ENCODE results near the gene SFXN5. TPM values are rescaled to one million over a fixed set of nuclear protein-coding genes. Genes with fewer than 3 reads are reported as not detected.

Gene SFXN5
- total RNA-seq, 1 experiment from 2014 or later: 5.1 TPM

DNA sequence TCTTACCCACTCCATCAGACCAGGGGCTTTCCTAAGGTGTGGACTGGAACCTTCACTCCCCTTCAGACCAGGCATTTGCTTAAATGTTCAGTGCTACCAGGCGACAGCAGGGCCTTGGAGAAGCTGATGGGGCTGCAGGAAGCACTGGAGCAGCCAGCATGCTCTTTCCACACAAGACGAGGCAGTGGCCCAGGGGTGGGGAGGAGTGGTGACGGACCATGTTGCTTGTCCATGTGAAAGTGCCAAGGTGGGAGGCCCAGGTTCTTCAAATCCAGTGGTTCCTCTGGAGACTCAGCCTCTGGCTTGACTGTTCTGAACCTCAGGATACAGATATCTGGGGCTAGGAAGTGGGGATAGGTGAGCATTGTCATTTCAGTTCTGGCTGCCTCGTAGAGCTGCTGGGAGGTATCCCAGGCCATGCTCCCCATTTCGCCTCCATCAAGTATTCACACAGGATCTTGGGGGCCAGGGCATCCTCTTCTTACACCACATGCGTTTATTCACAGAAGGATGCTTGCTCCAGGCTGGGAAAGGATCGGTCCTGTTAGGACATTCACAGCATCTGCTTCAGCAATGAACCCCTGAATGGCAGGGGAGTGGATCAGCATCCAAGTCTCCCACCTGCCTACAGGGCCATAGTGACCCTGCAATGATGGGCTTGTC lies 62.2 kb downstream of the SFXN5 start:
- Histone ChIP-seq H3K4me3 (ENCODE audit: low read length) (no peak overlapping the region), H3K27me3 (ENCODE audit: low read length) (no peaks in the 10 kb centered on the region), H3K9me2 (replicated peaks; ENCODE audit: insufficient read depth, low read length) (no peaks in the 10 kb centered on the region), H2AFZ (ENCODE audit: low read length) (no peak overlapping the region), H4K20me1 (ENCODE audit: insufficient read depth, low read depth, low read length) (no peaks in the 10 kb centered on the region), H3K4me1 (ENCODE audit: low read length) (peaks cover 2% of the 10 kb centered on the region), H3K9me3 (ENCODE audit: low read length) (no peaks in the 10 kb centered on the region), H3K9ac (ENCODE audit: low read length) (no peak overlapping the region), H3K4me2 (ENCODE audit: low read depth, low read length, poor library complexity, severe bottlenecking) (no peak overlapping the region), H3K36me3 (ENCODE audit: insufficient read depth, low read length) (no peaks in the 10 kb centered on the region), H3K27ac (ENCODE audit: low read length) (no peak overlapping the region), H3K79me2 (ENCODE audit: low read length) (no peaks in the 10 kb centered on the region)
- no peak for DNase-seq

DNA sequence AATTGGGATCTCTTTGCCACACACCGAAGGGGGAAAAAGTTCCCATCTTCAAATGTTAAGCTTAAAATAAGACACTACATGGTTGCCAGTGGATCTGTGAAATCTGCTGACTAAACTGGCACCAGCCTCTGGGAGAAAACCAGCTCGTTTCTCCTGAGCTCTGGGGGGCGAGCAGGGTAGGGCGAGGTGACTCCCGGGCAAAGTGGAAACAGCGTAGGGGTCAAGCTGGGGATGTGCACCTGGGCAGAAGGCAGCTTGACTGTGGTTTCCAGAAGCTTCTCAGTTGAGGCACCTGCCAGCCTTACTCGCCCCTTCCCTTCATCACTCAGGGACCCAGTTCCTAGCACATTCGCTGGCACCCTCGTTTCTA lies 62.8 kb downstream of the SFXN5 start:
- no peaks in the 10 kb centered on the region for H3K9me2 ChIP-seq (replicated peaks; ENCODE audit: insufficient read depth, low read length)

DNA sequence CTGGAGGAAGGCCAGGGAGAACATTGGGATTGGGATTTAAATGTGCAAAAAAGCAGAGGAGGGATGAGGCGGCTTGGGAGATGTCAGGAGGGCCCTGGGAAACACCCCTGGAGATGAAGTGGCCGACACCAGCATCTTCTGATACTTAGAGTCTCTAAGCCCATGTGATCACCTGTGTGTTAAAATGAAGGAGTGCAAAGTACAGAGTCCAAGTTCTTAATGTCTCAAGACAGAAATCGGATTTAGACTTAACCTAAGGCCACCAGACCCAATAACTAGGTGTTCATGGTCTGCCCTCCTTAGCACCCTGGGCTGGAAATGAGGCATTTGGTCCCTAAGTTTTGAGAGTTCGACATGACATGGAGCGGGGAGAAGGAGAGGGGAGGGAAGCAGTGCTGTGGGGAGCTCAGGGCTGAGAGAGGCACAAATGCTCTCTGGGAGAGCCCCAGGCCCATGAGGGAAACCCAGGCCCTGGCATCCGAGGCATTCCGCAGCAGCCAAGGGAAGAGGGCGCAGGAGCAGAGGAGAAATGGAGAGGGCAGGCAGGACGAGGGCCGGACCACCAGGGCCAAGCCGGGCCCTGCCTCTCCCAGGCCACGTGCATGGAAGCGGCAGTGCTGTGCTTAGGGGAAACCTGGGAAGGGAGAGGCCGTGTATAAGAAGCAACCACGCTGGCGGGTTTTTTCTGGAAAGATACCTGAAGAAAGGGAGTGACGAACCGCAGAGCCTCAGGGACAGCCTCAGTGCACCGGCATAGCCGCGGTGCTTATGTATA lies 63.3 kb downstream of the SFXN5 start:
- Histone ChIP-seq H2AFZ (ENCODE audit: low read length) (no peak overlapping the region), H3K9me3 (ENCODE audit: low read length) (no peaks in the 10 kb centered on the region), H4K20me1 (ENCODE audit: insufficient read depth, low read depth, low read length) (no peaks in the 10 kb centered on the region), H3K36me3 (ENCODE audit: insufficient read depth, low read length) (no peaks in the 10 kb centered on the region), H3K4me1 (ENCODE audit: low read length) (no peaks in the 10 kb centered on the region), H3K27ac (ENCODE audit: low read length) (no peak overlapping the region), H3K4me3 (ENCODE audit: low read length) (no peak overlapping the region), H3K27me3 (ENCODE audit: low read length) (no peaks in the 10 kb centered on the region), H3K4me2 (ENCODE audit: low read depth, low read length, poor library complexity, severe bottlenecking) (no peak overlapping the region), H3K9me2 (replicated peaks; ENCODE audit: insufficient read depth, low read length) (no peaks in the 10 kb centered on the region), H3K9ac (ENCODE audit: low read length) (no peak overlapping the region), H3K79me2 (ENCODE audit: low read length) (no peaks in the 10 kb centered on the region)
- no peak for DNase-seq

More for the DNA sequence above, 62.8 kb downstream of the SFXN5 start:
- Histone ChIP-seq H3K27ac (ENCODE audit: low read length) (no peak overlapping the region), H3K9ac (ENCODE audit: low read length) (no peak overlapping the region), H3K4me2 (ENCODE audit: low read depth, low read length, poor library complexity, severe bottlenecking) (no peak overlapping the region), H3K36me3 (ENCODE audit: insufficient read depth, low read length) (no peaks in the 10 kb centered on the region), H3K27me3 (ENCODE audit: low read length) (no peaks in the 10 kb centered on the region), H3K79me2 (ENCODE audit: low read length) (no peaks in the 10 kb centered on the region), H3K9me3 (ENCODE audit: low read length) (no peaks in the 10 kb centered on the region), H3K4me3 (ENCODE audit: low read length) (no peak overlapping the region), H4K20me1 (ENCODE audit: insufficient read depth, low read depth, low read length) (no peaks in the 10 kb centered on the region), H2AFZ (ENCODE audit: low read length) (no peak overlapping the region), H3K4me1 (ENCODE audit: low read length) (no peaks in the 10 kb centered on the region)
- DNase-seq: no peak

DNA sequence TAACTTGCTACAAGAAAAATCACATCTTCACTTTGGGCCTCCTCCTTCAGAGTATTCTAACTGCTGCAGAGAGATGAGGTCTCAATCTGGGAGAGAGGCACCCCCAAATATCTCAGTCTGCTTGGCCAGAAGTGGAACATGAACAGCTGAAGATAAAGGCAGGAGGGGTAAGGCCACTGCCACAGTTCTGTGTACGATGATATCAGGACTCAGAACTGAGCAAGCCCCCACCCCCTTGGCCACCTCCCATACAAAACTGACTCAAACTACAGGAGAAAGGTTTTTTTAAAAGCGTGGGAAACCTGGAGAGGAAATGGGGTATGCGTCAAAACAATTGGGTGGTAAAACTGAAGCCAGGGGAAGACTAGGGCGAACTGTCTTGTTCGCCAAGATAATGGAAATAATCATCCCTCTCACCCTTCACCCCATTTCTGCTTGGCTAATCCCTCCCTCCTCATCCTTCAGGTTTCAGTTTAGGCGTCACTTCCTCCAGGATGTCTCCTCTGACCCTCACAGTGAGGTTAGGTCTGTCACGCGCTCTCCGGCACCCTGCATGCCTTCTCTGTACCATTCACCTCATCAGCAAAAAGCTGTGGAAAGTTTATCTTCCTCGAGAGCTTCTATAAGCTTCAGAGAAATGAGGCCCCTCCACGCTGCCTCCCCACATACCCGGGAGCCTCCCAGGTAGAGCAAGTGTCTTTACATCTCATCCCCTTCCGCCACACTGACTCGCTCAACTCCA lies 64.4 kb downstream of the SFXN5 start:
- Histone ChIP-seq H3K4me2 (ENCODE audit: low read depth, low read length, poor library complexity, severe bottlenecking) (no peak overlapping the region), H3K4me1 (ENCODE audit: low read length) (no peaks in the 10 kb centered on the region), H3K9me2 (replicated peaks; ENCODE audit: insufficient read depth, low read length) (no peaks in the 10 kb centered on the region), H3K27ac (ENCODE audit: low read length) (no peak overlapping the region), H2AFZ (ENCODE audit: low read length) (no peak overlapping the region), H3K36me3 (ENCODE audit: insufficient read depth, low read length) (no peaks in the 10 kb centered on the region), H3K79me2 (ENCODE audit: low read length) (no peaks in the 10 kb centered on the region), H4K20me1 (ENCODE audit: insufficient read depth, low read depth, low read length) (no peaks in the 10 kb centered on the region), H3K9me3 (ENCODE audit: low read length) (no peaks in the 10 kb centered on the region), H3K9ac (ENCODE audit: low read length) (no peak overlapping the region), H3K27me3 (ENCODE audit: low read length) (no peaks in the 10 kb centered on the region), H3K4me3 (ENCODE audit: low read length) (no peak overlapping the region)
- no peak for DNase-seq

DNA sequence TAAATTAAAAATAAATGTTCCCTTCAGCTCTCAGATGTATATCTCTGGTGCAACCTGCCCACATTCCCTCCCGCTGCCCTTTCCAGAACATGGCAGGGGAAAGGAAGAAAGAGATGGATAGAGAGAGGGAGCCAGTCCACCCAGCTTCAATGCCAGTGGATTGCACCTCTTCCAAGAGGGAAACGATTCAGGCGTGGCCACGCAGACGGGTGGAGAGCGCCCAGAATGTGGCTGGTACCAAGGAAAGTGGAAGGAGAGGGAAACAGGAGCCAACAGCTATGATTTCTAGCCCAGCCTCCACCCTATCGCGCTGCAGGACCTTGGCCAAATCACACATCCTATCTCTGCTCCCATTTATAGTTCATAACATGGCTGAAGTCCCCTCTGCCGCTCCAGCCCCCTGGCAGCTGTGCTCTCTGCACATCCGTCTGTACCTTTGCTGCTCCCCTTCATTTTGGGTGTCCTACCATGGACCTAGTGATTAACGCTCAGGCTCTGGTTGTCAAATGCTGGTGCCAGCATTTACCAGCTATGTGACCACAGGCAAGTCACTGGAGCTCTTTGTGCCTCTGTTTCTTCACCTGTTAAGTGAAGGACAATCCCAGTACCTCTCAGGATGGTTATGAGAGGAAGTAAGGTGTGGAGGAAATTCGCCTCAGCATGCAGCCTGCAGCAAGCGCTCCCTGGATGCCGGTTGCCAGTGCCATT lies 66.5 kb downstream of the SFXN5 start:
- Histone ChIP-seq H3K36me3 (ENCODE audit: insufficient read depth, low read length) (no peaks in the 10 kb centered on the region), H3K4me1 (ENCODE audit: low read length) (no peaks in the 10 kb centered on the region), H3K4me3 (ENCODE audit: low read length) (no peak overlapping the region), H3K9me2 (replicated peaks; ENCODE audit: insufficient read depth, low read length) (no peaks in the 10 kb centered on the region), H3K9me3 (ENCODE audit: low read length) (no peaks in the 10 kb centered on the region), H3K9ac (ENCODE audit: low read length) (no peak overlapping the region), H4K20me1 (ENCODE audit: insufficient read depth, low read depth, low read length) (no peaks in the 10 kb centered on the region), H3K4me2 (ENCODE audit: low read depth, low read length, poor library complexity, severe bottlenecking) (no peak overlapping the region), H3K79me2 (ENCODE audit: low read length) (no peaks in the 10 kb centered on the region), H3K27ac (ENCODE audit: low read length) (no peak overlapping the region), H2AFZ (ENCODE audit: low read length) (no peak overlapping the region), H3K27me3 (ENCODE audit: low read length) (no peaks in the 10 kb centered on the region)
- no peak for DNase-seq

DNA sequence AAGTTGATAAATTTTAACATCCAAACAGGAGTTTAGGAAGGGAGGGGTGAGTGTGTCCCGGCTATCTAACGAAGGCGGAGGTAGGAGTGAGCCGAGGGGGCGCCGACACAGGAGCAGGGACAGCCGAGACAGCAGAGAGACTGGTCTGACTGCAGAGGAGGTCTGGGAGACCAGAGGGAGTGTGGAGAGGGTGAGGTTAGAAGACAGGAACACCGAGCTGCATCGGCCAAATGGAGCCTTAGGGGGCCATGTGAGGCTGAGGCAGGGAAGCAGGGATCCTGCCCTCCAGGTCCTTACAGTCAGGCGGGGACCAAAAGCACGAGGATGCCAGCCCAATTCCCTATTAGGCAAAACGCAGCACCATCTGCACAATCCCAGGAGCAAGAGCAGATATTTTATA lies 67.0 kb downstream of the SFXN5 start:
- no peak overlapping the region for H3K9ac ChIP-seq (ENCODE audit: low read length)
- H3K9me3 ChIP-seq (ENCODE audit: low read length): no peaks in the 10 kb centered on the region
- H3K27ac ChIP-seq (ENCODE audit: low read length): no peak overlapping the region
- no peaks in the 10 kb centered on the region for H3K79me2 ChIP-seq (ENCODE audit: low read length)
- no peak overlapping the region for H2AFZ ChIP-seq (ENCODE audit: low read length)
- no peak overlapping the region for H3K4me2 ChIP-seq (ENCODE audit: low read depth, low read length, poor library complexity, severe bottlenecking)
- no peaks in the 10 kb centered on the region for H3K36me3 ChIP-seq (ENCODE audit: insufficient read depth, low read length)
- DNase-seq: no peak
- H3K4me3 ChIP-seq (ENCODE audit: low read length): no peak overlapping the region
- no peaks in the 10 kb centered on the region for H3K9me2 ChIP-seq (replicated peaks; ENCODE audit: insufficient read depth, low read length)
- H4K20me1 ChIP-seq (ENCODE audit: insufficient read depth, low read depth, low read length): no peaks in the 10 kb centered on the region
- no peaks in the 10 kb centered on the region for H3K4me1 ChIP-seq (ENCODE audit: low read length)
- no peaks in the 10 kb centered on the region for H3K27me3 ChIP-seq (ENCODE audit: low read length)

DNA sequence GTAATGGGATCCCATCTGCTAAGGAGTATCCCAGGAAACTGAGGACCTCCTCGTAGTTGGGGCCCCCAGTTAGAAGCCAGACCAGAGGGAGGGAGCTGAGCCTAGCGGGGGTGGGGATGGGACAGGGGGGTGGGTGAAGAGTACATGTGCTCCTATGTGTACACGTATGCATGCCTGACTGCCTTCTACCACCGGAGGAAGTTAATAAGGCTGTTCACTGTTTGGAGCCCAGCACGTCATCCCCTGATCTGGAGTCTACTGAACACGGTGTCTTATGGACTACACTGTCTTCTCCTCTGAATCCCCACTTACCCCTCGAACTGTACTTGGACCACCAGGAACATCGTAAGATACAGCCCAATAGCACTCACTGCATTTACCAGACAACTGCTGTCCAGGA lies 68.5 kb downstream of the SFXN5 start:
- H3K4me3 ChIP-seq (ENCODE audit: low read length): no peak overlapping the region

More for the DNA sequence above, 68.5 kb downstream of the SFXN5 start:
- Histone ChIP-seq H3K27me3 (ENCODE audit: low read length) (no peaks in the 10 kb centered on the region), H3K9ac (ENCODE audit: low read length) (no peak overlapping the region), H3K9me2 (replicated peaks; ENCODE audit: insufficient read depth, low read length) (no peaks in the 10 kb centered on the region), H3K9me3 (ENCODE audit: low read length) (no peaks in the 10 kb centered on the region), H2AFZ (ENCODE audit: low read length) (no peak overlapping the region), H3K27ac (ENCODE audit: low read length) (no peak overlapping the region), H3K4me1 (ENCODE audit: low read length) (no peaks in the 10 kb centered on the region), H4K20me1 (ENCODE audit: insufficient read depth, low read depth, low read length) (no peaks in the 10 kb centered on the region), H3K36me3 (ENCODE audit: insufficient read depth, low read length) (no peaks in the 10 kb centered on the region), H3K4me2 (ENCODE audit: low read depth, low read length, poor library complexity, severe bottlenecking) (no peak overlapping the region), H3K79me2 (ENCODE audit: low read length) (no peaks in the 10 kb centered on the region)
- DNase-seq: no peak

All from Karpas-422 (cell line).